Esophagus squamous epithelium (tissue), 4 donors: ENCODE data around the gene ADAMTSL2.

Source experiments
- POLR2A ChIP-seq, 4 donors: fragments of 450-650 bp; IDR thresholded peaks; one replicate each; pipeline ENCODE4 v1.6.1; 2017; ENCODE audit warnings: antibody characterized with exemption in 4 of 4, mild to moderate bottlenecking in 4 of 4, moderate library complexity in 3 of 4
- TF ChIP-seq, protein P1 (sequence below), 6 experiments: fragments of 450-650 bp in 4 of 6; fragments of 200-600 bp in 2 of 6; sonication (generic) in 2 of 6; IDR thresholded peaks; one replicate each; pipeline ENCODE4 v1.5.1; 2016 to 2019; ENCODE audit warnings: antibody characterized with exemption in 6 of 6, mild to moderate bottlenecking in 4 of 6, moderate library complexity in 4 of 6

DNA sequence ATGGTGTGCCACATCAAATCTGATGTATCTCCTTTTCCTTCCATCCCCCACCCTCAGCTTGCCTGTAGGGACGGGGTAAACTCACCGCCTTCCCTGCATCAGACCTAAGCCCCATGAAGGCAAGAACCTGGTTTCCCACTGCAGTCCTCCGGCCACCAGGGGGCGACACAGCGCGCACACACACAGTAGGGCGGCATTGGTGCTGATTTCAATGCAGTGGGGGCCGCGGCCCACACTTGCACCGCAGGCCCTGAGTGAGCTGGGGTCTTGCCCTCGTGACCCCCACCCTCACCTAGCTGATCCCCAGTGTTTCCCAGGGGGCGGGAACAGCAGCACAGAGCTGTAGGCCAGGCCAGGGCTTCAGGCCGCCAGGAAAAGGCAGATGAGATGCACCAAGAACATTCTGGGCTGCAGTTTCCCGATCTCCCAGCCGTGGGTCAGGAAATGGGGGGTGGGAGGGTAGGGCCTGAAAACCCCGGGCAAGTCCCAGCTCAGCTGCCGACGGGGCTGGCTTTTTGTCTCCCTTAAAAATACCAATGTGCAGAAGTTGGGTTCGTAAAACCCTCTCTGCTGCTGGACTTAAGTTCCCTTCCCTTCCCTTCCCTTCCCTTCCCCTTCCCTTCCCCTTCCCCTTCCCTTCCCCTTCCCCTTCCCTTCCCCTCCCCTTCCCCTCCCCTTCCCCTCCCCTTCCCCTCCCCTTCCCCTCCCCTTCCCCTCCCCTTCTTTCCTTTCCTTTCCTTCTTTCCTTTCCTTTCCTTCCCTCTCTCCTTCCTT lies 55.1 kb downstream of the ADAMTSL2 start:
- TF ChIP-seq POLR2A (IDR thresholded peaks at IDR 0.05): no peak
- TF ChIP-seq, protein P1, sequence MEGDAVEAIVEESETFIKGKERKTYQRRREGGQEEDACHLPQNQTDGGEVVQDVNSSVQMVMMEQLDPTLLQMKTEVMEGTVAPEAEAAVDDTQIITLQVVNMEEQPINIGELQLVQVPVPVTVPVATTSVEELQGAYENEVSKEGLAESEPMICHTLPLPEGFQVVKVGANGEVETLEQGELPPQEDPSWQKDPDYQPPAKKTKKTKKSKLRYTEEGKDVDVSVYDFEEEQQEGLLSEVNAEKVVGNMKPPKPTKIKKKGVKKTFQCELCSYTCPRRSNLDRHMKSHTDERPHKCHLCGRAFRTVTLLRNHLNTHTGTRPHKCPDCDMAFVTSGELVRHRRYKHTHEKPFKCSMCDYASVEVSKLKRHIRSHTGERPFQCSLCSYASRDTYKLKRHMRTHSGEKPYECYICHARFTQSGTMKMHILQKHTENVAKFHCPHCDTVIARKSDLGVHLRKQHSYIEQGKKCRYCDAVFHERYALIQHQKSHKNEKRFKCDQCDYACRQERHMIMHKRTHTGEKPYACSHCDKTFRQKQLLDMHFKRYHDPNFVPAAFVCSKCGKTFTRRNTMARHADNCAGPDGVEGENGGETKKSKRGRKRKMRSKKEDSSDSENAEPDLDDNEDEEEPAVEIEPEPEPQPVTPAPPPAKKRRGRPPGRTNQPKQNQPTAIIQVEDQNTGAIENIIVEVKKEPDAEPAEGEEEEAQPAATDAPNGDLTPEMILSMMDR (IDR thresholded peaks at IDR 0.05): peak in 4 of 6 experiments; percentile 10 to 43 (median 15)
